ENCODE measurements around the gene VPS4B. TPM values are rescaled to one million over a fixed set of nuclear protein-coding genes. Genes with fewer than 3 reads are reported as not detected.
A peak's percentile ranks its signal among the peaks of the same experiment; 100 is the strongest.

Gene VPS4B
- total RNA-seq: 32.1 and 42.9 TPM in 2 replicates

DNA sequence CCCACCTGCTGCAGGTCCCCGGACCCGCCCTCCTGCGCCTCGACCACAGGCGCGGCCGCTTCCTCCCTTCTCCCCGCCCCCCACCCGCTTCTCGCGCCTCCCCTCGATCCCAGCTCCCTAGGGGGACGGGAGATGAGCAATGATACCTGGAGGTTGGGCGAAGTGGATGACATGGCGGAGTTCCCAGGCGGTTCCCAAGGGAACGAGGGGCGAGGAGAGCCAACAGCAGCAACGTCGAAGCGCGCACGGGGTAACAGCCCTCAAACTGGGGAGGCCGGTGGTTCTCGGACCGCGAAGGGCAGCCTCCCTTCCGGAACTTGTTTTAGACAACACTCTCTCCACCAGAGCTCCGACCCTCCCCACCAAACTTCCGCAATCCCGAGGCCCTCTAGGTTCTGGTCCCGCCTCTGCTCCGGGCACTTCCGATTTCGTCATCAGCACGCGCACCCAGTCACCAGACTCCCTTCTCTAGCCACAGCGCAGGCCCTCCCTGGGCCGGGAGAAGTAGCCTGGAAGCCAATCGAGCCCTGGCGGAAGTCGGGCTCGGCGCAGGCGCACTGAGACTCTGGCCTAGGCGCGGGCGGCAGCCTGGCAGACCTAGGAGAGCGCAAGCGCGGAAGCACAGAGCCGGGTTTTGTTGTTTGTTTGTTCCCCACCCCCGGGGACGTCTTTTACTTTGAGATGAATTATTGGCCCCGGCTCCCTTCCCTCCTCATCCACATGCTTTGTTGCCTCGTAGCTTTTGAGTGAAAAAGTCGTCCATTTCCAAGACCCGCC lies at the start of gene VPS4B:
TSS of gene VPS4B (minus strand) at position 390 of the 777 bp plus-strand sequence. CDS start at position 173, 217 bp downstream.
- peak within 1 kb of the TSS; percentile 99 for H3K4me3 ChIP-seq (ENCODE audit: low read depth, low read length)
- TF ChIP-seq, protein P1, sequence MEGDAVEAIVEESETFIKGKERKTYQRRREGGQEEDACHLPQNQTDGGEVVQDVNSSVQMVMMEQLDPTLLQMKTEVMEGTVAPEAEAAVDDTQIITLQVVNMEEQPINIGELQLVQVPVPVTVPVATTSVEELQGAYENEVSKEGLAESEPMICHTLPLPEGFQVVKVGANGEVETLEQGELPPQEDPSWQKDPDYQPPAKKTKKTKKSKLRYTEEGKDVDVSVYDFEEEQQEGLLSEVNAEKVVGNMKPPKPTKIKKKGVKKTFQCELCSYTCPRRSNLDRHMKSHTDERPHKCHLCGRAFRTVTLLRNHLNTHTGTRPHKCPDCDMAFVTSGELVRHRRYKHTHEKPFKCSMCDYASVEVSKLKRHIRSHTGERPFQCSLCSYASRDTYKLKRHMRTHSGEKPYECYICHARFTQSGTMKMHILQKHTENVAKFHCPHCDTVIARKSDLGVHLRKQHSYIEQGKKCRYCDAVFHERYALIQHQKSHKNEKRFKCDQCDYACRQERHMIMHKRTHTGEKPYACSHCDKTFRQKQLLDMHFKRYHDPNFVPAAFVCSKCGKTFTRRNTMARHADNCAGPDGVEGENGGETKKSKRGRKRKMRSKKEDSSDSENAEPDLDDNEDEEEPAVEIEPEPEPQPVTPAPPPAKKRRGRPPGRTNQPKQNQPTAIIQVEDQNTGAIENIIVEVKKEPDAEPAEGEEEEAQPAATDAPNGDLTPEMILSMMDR (conservative IDR thresholded peaks at IDR 0.05; ENCODE audit: low read depth, low read length): peak; percentile 6
- peak; percentile 86 for DNase-seq (ENCODE audit: low read depth)

DNA sequence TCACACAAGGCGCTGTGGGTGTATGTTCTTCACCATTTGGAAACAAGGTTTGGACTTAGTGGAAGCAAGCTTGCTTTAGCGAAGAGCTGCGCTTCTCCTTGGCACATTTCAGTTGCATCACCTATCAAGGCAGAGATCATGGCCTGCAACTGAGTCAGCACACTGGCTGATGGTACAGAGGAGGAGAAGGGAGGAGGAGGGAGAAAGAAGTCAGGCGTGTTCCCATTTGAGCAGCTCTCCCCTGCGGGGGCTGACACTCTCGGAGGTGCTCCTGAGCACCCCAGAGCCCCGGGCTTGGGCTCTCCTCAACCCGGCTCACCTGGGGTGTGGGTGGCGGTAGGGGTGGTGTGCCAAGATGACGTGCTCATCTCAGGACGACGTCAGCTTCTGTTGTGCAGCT lies 48.5 kb upstream of the VPS4B start:
- TF ChIP-seq, protein P1 (conservative IDR thresholded peaks at IDR 0.05; ENCODE audit: low read depth, low read length): no peak
- no peak overlapping the region for H3K4me3 ChIP-seq (ENCODE audit: low read depth, low read length)
- DNase-seq (ENCODE audit: low read depth): no peak

DNA sequence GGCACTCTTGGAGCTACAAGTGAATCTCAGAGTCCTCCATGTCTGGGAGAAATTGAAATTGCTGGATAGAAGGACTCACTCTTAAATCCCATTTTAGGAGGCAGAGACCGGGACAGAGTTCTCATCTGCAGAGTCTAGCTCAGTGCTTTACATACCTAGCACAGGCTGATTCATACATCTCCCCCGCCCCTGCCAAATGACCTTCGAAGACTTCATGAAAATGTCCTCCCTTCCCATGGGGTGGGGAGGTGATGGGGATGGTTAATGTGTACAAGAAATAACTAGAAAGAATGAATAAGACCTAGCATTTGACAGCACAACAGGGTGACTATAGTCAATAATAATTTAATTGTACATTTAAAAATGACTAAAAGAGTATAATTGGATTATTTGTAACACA lies 46.3 kb upstream of the VPS4B start:
- TF ChIP-seq, protein P1 (conservative IDR thresholded peaks at IDR 0.05; ENCODE audit: low read depth, low read length): no peak
- H3K4me3 ChIP-seq (ENCODE audit: low read depth, low read length): no peak overlapping the region
- no peak for DNase-seq (ENCODE audit: low read depth)

DNA sequence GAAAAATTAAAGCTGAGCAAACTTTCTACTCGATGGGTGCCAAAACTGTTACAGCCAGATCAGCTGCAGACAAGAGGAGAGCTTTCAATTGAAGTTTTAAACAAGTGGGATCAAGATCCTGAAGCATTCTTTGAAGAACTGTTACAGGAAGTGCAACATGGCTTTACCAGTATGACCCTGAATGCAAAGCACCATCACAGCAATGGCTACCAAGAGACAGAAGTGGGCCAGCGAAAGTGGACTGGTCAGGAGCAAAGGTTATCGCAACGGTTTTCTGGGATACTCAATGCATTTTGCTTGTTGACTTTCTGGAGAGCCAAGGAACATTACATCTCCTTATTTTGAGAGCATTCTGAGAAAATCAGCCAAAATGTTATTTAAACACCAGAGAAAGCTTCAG lies 45.4 kb upstream of the VPS4B start:
- TF ChIP-seq, protein P1 (conservative IDR thresholded peaks at IDR 0.05; ENCODE audit: low read depth, low read length): no peak
- DNase-seq (ENCODE audit: low read depth): no peak

DNA sequence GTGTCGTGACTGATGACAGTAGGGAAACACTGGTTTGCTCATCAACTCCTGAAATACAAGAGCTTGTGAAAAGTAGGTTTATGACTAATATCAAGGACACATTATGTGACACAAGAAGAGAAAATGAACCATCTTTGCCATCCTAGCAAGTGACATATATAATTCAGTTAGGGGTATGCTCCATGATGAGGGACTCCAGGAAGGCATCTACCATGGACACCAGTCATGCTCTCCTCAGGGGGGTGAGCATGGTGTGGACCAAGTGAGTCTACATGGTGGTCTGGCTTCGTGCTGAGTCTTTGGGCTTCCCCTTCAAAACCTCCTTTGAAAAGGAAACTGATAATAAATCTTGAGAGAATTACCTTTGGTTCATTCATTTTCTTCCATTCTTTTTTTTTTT lies 42.8 kb upstream of the VPS4B start:
- DNase-seq (ENCODE audit: low read depth): no peak
- no peak overlapping the region for H3K4me3 ChIP-seq (ENCODE audit: low read depth, low read length)
- TF ChIP-seq, protein P1 (conservative IDR thresholded peaks at IDR 0.05; ENCODE audit: low read depth, low read length): no peak

More for the DNA sequence above, 45.4 kb upstream of the VPS4B start:
- H3K4me3 ChIP-seq (ENCODE audit: low read depth, low read length): no peak overlapping the region

DNA sequence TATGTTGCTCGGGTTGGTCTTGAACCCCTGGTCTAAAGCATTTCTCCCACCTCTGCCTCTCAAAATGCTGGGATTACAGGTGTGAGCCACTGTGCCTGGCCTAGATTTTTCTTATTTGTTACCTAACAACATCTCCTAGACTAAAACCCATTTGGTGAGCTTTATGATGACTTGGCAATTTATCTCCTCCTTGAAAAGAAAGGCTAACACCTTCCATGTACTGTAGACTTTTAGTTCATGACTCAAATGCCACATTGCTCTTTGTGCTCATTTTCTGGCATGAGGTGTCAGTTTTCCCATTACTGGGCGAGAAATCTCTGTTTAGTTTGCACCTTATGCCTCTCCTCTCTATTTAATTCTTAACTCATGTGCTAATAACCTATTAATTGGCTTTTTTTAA lies 42.2 kb upstream of the VPS4B start:
- no peak overlapping the region for H3K4me3 ChIP-seq (ENCODE audit: low read depth, low read length)
- TF ChIP-seq, protein P1 (conservative IDR thresholded peaks at IDR 0.05; ENCODE audit: low read depth, low read length): no peak
- DNase-seq (ENCODE audit: low read depth): no peak

DNA sequence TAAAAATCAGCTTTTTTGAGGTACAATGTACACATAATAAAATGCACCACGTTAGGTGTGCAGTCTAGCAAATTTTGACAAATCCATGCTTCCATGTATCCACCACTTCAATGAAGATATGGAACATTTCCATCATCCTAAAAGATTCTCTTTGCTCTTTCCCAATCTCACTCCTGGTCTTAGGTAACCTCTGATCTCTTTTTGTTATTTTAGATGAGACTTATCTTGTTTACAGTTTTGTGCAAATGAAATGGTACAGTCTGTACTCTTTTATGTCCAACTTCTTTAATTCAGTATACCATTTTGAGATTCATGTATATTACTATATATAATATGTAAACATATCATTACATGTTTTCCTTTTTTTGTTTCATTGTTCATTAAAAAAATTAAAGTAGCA lies 38.1 kb upstream of the VPS4B start:
- TF ChIP-seq, protein P1 (conservative IDR thresholded peaks at IDR 0.05; ENCODE audit: low read depth, low read length): no peak
- DNase-seq (ENCODE audit: low read depth): no peak
- no peak overlapping the region for H3K4me3 ChIP-seq (ENCODE audit: low read depth, low read length)
